ENCODE results near the gene CGNL1. TPM values are rescaled to one million over a fixed set of nuclear protein-coding genes. Genes with fewer than 3 reads are reported as not detected.

Gene CGNL1
- total and polyA plus RNA-seq, 10 of the 15 experiments (the other 5 are each of a cell fraction or from before 2014, with no cell fraction given), result under 0.01 to 0.27 (median 0.04) TPM; not detected in 3

- intact Hi-C loops (cut with micrococcal nuclease; ENCODE audit: unreplicated experiment) (no loop called here), in situ Hi-C loops (cut with MboI) (no loop called here)
- Histone ChIP-seq H3K36me3 (ENCODE audit: control insufficient read depth in 2 of 2, insufficient read depth in 2 of 2, low read length in 1 of 2) (no peaks in the 10 kb centered on the region), H3K79me2 (ENCODE audit: control insufficient read depth, insufficient read depth, low read length) (no peaks in the 10 kb centered on the region), H3K4me3 (no peak overlapping the region), H3K27me3 (replicated peaks in 1 of 2; ENCODE audit: control insufficient read depth in 2 of 2, insufficient read depth in 2 of 2, low read length in 1 of 2) (no peaks in the 10 kb centered on the region; a peak in 2 of 4 replicates), H2AFZ (ENCODE audit: control insufficient read depth, low read depth, low read length) (no peak overlapping the region), H3K9me3 (replicated peaks; ENCODE audit: control insufficient read depth, insufficient read depth, low read length) (no peaks in the 10 kb centered on the region), H4K20me1 (ENCODE audit: control insufficient read depth, insufficient read depth) (no peaks in the 10 kb centered on the region), H3K4me2 (ENCODE audit: control insufficient read depth, insufficient read depth) (no peak overlapping the region), H3K4me1 (ENCODE audit: control insufficient read depth, insufficient read depth, low read length) (no peaks in the 10 kb centered on the region), H3K27ac (ENCODE audit: control insufficient read depth, insufficient read depth) (no peak overlapping the region), H3K9ac (ENCODE audit: control insufficient read depth, insufficient read depth, low read length) (no peak overlapping the region)
- BruUV-seq (replicated peaks), result no TSS peak
- ChIA-PET RAD21 (ENCODE audit: unreplicated experiment) (no interaction called here), CTCF (interaction anchor here (0.9 to 2.4 kb wide), 3 partner anchors 13 to 200 kb away, joined by 3 to 8 read pairs (median 5); no protein-coding TSS in a partner anchor), POLR2A (no interaction called here), SMC1A (ENCODE audit: uncharacterized antibody, unreplicated experiment) (no interaction called here)
- DNase-seq (ENCODE audit: low read depth, low spot score) (no peak), FAIRE-seq (no peak), ATAC-seq (no peak)
- 74% methylated on average over 11 of the region's 11 CpGs for WGBS (ENCODE audit: insufficient coverage, insufficient replicate concordance, low lambda C conversion rate, missing lambda C conversion rate)
- TF ChIP-seq ELK1 (IDR thresholded peaks at IDR 0.05; ENCODE audit: low read depth, low read length) (no peak), SIN3A (IDR thresholded peaks at IDR 0.05; ENCODE audit: low read depth, low read length) (no peak), RFX5 (IDR thresholded peaks at IDR 0.05; ENCODE audit: low read depth, low read length) (no peak), ZNF384 (IDR thresholded peaks at IDR 0.05; ENCODE audit: borderline replicate concordance, low read depth, low read length) (no peak), KAT2A (conservative IDR thresholded peaks at IDR 0.05; ENCODE audit: control insufficient read depth, low read depth, low read length) (no peak), RELB (IDR thresholded peaks at IDR 0.05; ENCODE audit: low read depth) (no peak), BCL11A (IDR thresholded peaks at IDR 0.05; ENCODE audit: low read depth, low read length) (no peak), STAT3 (IDR thresholded peaks at IDR 0.05; ENCODE audit: low read depth, low read length) (no peak), ZZZ3 (IDR thresholded peaks at IDR 0.05; ENCODE audit: control insufficient read depth, insufficient read length, low read depth) (no peak), ATF3 (IDR thresholded peaks at IDR 0.05; ENCODE audit: borderline replicate concordance, extremely low read depth, low read depth, low read length) (no peak), BACH1 (IDR thresholded peaks at IDR 0.05; ENCODE audit: borderline replicate concordance) (no peak)
Observed at GRCh38 chr15:57327985-57328471, 48.3 kb upstream of the CGNL1 start.

Measured in GM12878 (cell line).